Smooth muscle cell (in vitro differentiated cells): Measurements from ENCODE around the gene BCL7C. TPM values are rescaled to one million over a fixed set of nuclear protein-coding genes. Genes with fewer than 3 reads are reported as not detected.

Experiments
- DNase-seq: peaks from one replicate; lab custom pipeline; 2025; ENCODE audit not compliant: unreplicated experiment; lab: John Stamatoyannopoulos, UW
- H2AFZ ChIP-seq: fragments of 200-600 bp; sonication (generic); 2 replicates; pipeline ENCODE4 v1.6.0; 2016; ENCODE audit warnings: antibody characterized with exemption, low read depth, mild to moderate bottlenecking
- H3F3A ChIP-seq: fragments of 200-600 bp; sonication (generic); 2 replicates; pipeline ENCODE4 v1.6.0; 2017; ENCODE audit warnings: antibody characterized with exemption, low read depth
- H3K27ac ChIP-seq: fragments of 200-600 bp; sonication (generic); 2 replicates; pipeline ENCODE4 v1.5.1; 2016; ENCODE audit warnings: low read depth, mild to moderate bottlenecking
- H3K27me3 ChIP-seq: fragments of 200-600 bp; sonication (generic); 2 replicates; pipeline ENCODE4 v1.6.1; 2016; ENCODE audit warnings: low read depth, mild to moderate bottlenecking
- H3K36me3 ChIP-seq: fragments of 200-600 bp; sonication (generic); 2 replicates; pipeline ENCODE4 v1.5.1; 2016; ENCODE audit warnings: low read depth
- H3K4me1 ChIP-seq: fragments of 200-600 bp; sonication (generic); 2 replicates; pipeline ENCODE4 v1.5.1; 2016; ENCODE audit warnings: low read depth
- H3K4me2 ChIP-seq: fragments of 200-600 bp; sonication (generic); 2 replicates; pipeline ENCODE4 v1.6.0; 2016; ENCODE audit warnings: mild to moderate bottlenecking
- H3K4me3 ChIP-seq: fragments of 200-600 bp; sonication (generic); 2 replicates; pipeline ENCODE4 v1.5.1; 2016; ENCODE audit warnings: mild to moderate bottlenecking
- H3K79me2 ChIP-seq: fragments of 200-600 bp; sonication (generic); 2 replicates; pipeline ENCODE4 v1.6.0; 2016; ENCODE audit warnings: low read depth, mild to moderate bottlenecking
- H3K9ac ChIP-seq: fragments of 200-600 bp; sonication (generic); 2 replicates; pipeline ENCODE4 v1.6.0; 2016; ENCODE audit warnings: low read depth
- H3K9me3 ChIP-seq: fragments of 200-600 bp; sonication (generic); replicated peaks from 2 replicates; pipeline ENCODE4 v1.5.1; 2016; ENCODE audit warnings: low read depth
- H4K20me1 ChIP-seq: fragments of 200-600 bp; sonication (generic); 2 replicates; pipeline ENCODE4 v1.6.0; 2016; ENCODE audit warnings: low read depth
- WGBS: methylation state at CpG from one replicate; pipeline ENCODE4 v1.1.7; 2016; ENCODE audit warnings: low lambda C conversion rate; 5-methylcytosine and 5-hydroxymethylcytosine counted together
- polyA plus RNA-seq: library from polyadenylated mRNA; unstranded; fragments of >200 nt; fragmentation: Nextera tagmentation; extraction: Ambion mirVana; gene quantifications from 2 replicates; pipeline ENCODE4 v1.2.1, GENCODE V29; 2016
- total RNA-seq: library from RNA; depleted of rRNA; stranded (reverse); fragments of >200 nt; gene quantifications from 2 replicates; pipeline ENCODE4 v1.2.3, GENCODE V29; 2014
- TF ChIP-seq, protein P1 (sequence below): fragments of 200-600 bp; sonication (generic); IDR thresholded peaks from 2 replicates; pipeline ENCODE4 v1.5.1; 2017; ENCODE audit warnings: borderline replicate concordance, mild to moderate bottlenecking, antibody characterized with exemption; ENCODE audit not compliant: insufficient read depth, poor library complexity, severe bottlenecking

Gene BCL7C
- total and polyA plus RNA-seq, 2 experiments from 2014 or later = 34.2 to 76.1 TPM

DNA sequence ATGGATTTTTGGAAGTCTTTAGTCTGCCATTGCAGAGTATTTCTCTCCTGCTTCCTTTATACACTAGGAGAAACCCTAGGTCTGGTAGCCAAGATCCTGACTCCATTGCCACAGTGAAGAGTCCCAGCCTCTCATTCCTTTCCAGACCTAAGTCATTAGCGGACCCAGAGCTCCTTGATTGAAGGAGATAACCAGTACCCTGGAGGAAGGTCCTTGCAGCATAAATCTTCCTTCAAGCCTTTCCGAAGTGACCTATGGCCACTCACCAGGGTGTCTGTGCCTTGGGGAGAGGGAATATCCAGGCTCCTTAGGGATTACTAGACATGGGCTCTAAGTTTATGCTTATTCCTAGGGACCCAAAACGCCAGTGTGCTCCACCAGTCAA lies 35.8 kb downstream of the BCL7C start:
- Histone ChIP-seq H3K27ac (no peak overlapping the region), H3K36me3 (no peaks in the 10 kb centered on the region), H4K20me1 (peaks cover 3% of the 10 kb centered on the region), H3K9ac (no peak overlapping the region), H3K4me1 (no peaks in the 10 kb centered on the region), H3K79me2 (no peaks in the 10 kb centered on the region), H2AFZ (no peak overlapping the region), H3K4me2 (no peak overlapping the region), H3K27me3 (no peaks in the 10 kb centered on the region), H3K4me3 (no peak overlapping the region), H3K9me3 (no peaks in the 10 kb centered on the region), H3F3A (no peaks in the 10 kb centered on the region)
- TF ChIP-seq, protein P1, sequence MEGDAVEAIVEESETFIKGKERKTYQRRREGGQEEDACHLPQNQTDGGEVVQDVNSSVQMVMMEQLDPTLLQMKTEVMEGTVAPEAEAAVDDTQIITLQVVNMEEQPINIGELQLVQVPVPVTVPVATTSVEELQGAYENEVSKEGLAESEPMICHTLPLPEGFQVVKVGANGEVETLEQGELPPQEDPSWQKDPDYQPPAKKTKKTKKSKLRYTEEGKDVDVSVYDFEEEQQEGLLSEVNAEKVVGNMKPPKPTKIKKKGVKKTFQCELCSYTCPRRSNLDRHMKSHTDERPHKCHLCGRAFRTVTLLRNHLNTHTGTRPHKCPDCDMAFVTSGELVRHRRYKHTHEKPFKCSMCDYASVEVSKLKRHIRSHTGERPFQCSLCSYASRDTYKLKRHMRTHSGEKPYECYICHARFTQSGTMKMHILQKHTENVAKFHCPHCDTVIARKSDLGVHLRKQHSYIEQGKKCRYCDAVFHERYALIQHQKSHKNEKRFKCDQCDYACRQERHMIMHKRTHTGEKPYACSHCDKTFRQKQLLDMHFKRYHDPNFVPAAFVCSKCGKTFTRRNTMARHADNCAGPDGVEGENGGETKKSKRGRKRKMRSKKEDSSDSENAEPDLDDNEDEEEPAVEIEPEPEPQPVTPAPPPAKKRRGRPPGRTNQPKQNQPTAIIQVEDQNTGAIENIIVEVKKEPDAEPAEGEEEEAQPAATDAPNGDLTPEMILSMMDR = no peak
- 35% methylated on average over 3 of the region's 3 CpGs for WGBS
- no peak for DNase-seq

DNA sequence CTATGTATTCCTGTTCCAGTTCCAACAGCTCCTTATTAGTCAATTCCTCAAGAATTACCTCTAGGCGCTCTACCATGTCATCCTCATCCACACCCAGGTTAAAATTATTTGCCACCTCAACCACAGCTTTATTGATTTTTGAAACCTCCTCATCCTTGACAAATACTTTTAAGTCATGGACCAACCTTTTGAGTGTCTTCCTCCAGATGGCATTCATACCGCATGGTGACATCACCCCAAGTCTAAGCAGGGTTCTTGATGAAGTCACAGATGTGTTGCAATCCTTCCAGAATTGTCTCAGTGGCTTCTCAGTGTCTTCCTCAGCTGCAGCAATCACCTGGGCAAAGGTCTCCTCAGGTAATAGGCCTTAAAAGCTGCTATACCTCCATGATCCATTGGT lies 40.1 kb downstream of the BCL7C start:
- DNase-seq = no peak
- no peak overlapping the region for H3K27ac ChIP-seq

DNA sequence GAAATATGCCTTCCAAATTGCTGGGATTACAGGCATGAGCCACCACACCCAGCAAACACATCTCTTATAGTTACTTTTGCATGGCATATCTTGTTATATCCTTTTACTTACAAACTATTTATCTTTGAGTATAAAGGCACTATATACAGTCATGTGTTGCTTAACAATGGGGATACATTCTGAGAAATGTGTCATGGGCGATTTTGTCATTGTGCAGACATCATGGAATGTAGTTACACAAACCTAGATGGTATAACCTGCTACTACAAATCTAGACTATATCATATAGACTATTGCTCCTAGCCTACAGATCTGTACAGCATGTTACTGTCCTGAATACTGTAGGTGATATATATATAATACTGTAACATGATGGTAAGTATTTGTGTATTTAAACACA lies 43.6 kb downstream of the BCL7C start:
- Histone ChIP-seq H3K27me3 (no peaks in the 10 kb centered on the region), H2AFZ (no peak overlapping the region), H3K79me2 (no peaks in the 10 kb centered on the region), H3K9me3 (no peaks in the 10 kb centered on the region), H3K27ac (no peak overlapping the region), H3K4me2 (no peak overlapping the region), H3K4me3 (no peak overlapping the region), H3F3A (peaks cover 5% of the 10 kb centered on the region), H4K20me1 (no peaks in the 10 kb centered on the region), H3K9ac (no peak overlapping the region), H3K4me1 (no peaks in the 10 kb centered on the region), H3K36me3 (no peaks in the 10 kb centered on the region)
- DNase-seq = no peak
- TF ChIP-seq, protein P1 = no peak
- 59% methylated on average over 1 of the region's 1 CpG for WGBS

More for the DNA sequence above, 40.1 kb downstream of the BCL7C start:
- 96% methylated on average over 2 of the region's 2 CpGs for WGBS
- H3K4me3 ChIP-seq = no peak overlapping the region
- H3K9ac ChIP-seq = no peak overlapping the region
- no peaks in the 10 kb centered on the region for H3K79me2 ChIP-seq
- no peak overlapping the region for H2AFZ ChIP-seq
- H3F3A ChIP-seq = no peaks in the 10 kb centered on the region
- H4K20me1 ChIP-seq = peaks cover 3% of the 10 kb centered on the region
- H3K4me2 ChIP-seq = no peak overlapping the region
- H3K27me3 ChIP-seq = no peaks in the 10 kb centered on the region
- no peaks in the 10 kb centered on the region for H3K9me3 ChIP-seq
- TF ChIP-seq, protein P1 = no peak
- H3K4me1 ChIP-seq = no peaks in the 10 kb centered on the region
- no peaks in the 10 kb centered on the region for H3K36me3 ChIP-seq

DNA sequence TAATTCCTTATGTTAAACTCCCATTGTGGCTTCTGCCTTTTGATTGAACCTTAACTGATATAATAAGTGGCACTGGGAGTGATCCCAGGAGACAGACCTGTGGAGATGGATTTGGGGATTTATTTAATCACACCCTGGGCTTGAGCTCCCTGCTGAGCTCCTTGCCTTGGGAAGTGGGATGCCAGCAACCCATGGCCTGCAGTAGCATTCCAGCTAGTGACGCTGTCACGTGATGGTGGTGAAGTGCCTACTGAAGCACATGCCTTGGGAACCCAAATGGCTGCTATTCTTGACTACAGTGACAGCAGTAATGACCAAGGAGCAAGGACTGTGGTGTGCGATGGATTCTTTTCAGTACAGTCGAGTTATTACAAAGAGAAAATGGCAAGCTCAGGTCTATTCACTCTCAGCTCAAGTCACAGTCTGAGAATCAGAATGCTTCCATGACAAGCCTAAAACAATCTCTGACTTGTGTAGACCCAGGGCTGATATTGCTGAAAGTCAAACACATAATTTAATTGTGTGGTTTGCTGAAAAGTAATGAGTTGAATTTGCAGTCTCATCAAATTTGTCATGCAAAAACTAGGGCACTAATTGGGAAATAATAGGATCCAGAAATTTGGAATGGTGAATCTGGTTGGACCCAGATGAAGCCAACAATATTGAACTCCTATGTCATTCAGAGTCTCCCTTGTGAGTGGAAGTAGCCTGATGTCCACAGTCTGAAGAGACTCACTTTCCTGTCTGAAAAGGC lies 47.1 kb downstream of the BCL7C start:
- Histone ChIP-seq H3F3A (peaks cover 6% of the 10 kb centered on the region), H2AFZ (no peak overlapping the region), H3K27ac (no peak overlapping the region), H3K36me3 (no peaks in the 10 kb centered on the region), H4K20me1 (no peaks in the 10 kb centered on the region), H3K79me2 (no peaks in the 10 kb centered on the region), H3K4me1 (no peaks in the 10 kb centered on the region), H3K27me3 (no peaks in the 10 kb centered on the region), H3K4me2 (no peak overlapping the region), H3K9me3 (no peaks in the 10 kb centered on the region), H3K9ac (no peak overlapping the region), H3K4me3 (no peak overlapping the region)
- DNase-seq = no peak
- TF ChIP-seq, protein P1 = no peak
- 87% methylated on average over 4 of the region's 4 CpGs for WGBS
